Breast epithelium (tissue), 3 donors: ENCODE results near the gene SNTG2.

Source experiments
- CTCF ChIP-seq, 3 donors: fragments of 450-650 bp; IDR thresholded peaks; one replicate each; pipeline ENCODE4 v1.5.1; 2016 to 2017; ENCODE audit warnings: antibody characterized with exemption in 3 of 3, mild to moderate bottlenecking in 3 of 3, moderate library complexity in 3 of 3
- POLR2AphosphoS5 ChIP-seq, 3 donors: sonication (generic); formaldehyde crosslinking; IDR thresholded peaks; one replicate each; pipeline ENCODE4 v1.6.1; 2017; ENCODE audit warnings: antibody characterized with exemption in 3 of 3

- TF ChIP-seq POLR2AphosphoS5 (IDR thresholded peaks at IDR 0.05) (no peak), CTCF (IDR thresholded peaks at IDR 0.05) (no peak)
These were observed 109.7 kb downstream of the SNTG2 start for GRCh38 chr2:1060372-1060771.
